Ecto neural progenitor cell (in vitro differentiated cells): Measurements from ENCODE around the gene CATSPERE.
"Not testable (repeated sequence)": the region's sequence is repeated elsewhere in the genome, so short reads cannot be mapped to it uniquely, and the experiment has no call there.

Source experiments
- DNase-seq: peaks from one replicate; pipeline ENCODE4 v3.0.0-alpha.2; 2018; ENCODE audit warnings: low spot score

Gene CATSPERE

DNA sequence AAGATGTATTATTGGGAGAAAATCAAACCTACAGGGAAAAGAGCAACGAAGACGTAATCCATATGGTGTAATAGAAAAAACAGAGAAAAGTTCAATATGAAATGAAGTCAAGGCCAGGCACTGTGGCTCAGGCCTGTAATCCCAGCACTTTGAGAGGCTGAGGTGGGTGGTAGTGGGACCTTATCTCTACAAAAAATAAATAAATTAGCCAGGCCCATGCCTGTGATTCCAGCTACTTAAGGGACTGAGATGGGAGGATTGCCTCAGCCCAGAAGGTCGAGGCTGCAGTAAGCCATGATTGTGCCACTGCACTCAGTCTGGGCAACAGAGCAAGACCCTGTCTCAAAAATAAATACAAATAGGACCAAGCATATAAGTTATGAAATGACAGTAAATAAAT is 203.3 kb downstream of the CATSPERE start:
- no peak for DNase-seq

DNA sequence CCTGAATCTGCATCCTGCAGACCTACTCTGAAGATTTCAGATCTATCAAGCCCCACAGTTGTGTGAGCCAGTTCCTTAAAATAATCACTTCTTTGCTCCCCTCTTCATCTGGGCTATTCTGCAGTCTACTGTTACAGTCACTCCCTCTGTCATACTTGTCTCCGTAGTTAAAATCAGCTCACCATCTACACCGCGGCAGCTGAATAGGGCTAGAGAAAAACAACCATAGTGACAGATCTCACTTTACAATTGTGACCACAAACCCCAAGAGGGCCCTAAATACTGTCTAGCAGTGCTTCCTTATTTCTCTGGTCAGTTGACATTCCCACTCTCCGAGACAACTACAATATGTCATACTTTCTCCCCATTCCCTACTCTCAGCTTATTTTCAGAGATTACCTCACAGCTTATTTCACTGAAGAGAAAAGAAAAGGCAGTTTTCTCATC is 204.7 kb downstream of the CATSPERE start:
- DNase-seq: no peak

DNA sequence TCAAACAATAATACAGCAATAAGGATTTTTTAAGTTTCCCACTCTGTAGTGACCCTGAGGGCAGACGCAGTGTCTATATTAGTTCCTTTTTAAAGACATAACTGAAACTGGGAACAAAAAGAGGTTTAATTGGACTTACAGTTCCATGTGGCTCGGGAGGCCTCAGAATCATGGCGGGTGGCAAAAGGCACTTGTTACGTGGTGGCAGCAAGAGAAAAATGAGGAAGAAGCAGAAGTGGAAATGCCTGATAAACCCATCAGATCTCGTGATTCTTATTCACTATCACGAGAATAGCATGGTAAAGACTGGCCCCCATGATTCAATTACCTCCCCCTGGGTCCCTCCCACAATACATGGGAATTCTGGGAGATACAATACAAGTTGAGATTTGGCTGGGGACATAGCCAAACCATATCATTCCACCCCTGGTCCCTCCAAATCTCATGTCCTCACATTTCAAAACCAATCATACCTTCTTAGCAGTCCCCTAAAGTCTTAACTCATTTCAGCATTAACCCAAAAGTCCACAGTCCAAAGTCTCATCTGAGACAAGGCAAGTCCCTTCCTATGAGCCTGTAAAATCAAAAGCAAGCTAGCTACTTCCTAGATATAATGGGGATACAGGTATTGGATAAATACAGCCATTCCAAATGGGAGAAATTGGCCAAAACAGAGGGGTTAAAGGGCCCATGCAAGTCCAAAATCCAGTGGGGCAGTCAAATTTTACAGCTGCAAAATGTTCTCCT is 205.8 kb downstream of the CATSPERE start:
- DNase-seq: not testable (repeated sequence)

DNA sequence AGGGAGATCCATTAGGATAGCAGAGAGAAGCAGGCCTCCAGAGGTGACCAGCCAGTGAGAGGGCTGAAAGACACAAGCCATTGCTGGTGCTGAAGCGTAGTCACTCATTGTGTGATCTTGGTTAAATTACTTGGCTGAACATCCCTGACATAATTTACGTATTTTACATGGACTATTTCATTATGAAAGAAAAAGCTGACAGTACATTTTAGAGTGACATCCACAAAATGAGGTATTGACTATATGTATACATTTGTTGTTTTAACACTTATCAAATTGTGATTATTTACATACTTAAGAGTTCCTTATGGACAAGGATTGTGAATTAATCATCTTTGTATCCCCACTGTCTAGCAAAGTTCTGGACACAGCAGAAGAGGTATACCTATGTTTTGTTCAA is 206.7 kb downstream of the CATSPERE start:
- no peak for DNase-seq

DNA sequence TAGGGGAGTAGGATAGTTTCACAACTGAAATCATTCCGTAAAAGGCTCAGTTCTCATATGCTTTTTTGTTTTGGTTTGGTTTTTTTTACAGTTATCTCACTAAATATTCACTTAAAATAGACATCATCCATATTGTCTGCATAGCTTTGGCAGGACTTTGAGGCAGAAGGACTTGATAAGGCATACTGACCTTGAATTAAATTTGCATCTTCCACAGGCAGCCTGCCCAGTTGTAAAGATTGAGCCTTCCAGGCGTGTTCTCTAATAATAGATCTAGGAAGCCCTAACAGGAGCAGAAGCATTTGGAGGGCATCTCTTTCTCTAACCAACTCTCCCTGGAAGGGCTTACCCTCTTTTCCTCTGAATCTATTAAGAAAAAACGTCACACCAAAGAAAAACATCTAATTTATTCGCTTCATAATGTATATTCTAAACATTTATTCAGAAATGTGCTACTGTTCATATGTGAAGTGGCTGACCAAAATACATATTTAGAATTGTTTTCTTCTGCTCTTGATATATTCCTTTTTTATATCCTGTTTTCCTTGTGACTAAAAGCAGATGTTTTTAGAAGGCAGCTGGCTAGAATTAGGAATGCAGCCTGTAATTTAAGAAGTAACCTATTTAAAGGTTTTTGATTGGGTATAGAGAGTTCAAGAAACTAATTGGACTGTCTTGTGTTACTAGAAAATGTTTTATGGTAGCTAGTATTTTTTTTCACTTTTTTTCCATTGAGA is 212.0 kb downstream of the CATSPERE start:
- DNase-seq: no peak

DNA sequence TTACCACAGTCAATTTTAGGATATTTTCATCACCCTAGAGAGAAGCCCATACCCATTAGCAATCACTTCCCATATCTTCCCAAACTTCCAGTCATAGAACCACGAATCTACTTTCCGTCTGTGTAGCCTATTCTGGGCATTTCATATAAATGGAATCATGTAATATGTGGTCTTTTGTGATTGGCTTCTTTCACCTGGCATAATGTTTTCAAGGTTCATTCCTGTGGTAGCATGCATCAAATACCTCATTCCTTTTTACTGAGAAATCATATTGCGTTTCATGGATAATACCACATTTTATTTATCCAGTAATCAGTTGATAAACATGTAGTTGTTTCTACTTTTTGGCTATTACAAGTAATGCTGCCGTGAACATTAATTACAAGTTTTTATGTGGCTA is 213.4 kb downstream of the CATSPERE start:
- DNase-seq: no peak

DNA sequence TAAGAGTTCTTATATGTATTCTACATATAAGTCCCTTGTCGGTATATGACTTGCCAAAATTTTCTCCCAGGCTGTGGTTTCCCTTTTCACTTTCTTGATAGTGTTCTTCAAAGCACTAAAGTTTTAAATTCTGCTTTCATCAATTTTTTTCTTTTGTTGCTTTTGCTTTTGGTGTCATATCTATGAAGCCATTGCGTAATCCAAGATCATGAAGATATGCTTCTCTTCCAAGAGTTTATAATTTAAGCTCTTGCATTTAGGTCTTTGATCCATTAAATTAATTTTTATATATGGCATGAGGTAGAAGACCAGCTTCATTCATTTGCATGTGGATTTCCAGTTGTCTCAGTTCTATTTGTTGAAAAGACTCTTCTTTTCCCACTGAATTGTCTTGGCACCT is 214.1 kb downstream of the CATSPERE start:
- DNase-seq: no peak

DNA sequence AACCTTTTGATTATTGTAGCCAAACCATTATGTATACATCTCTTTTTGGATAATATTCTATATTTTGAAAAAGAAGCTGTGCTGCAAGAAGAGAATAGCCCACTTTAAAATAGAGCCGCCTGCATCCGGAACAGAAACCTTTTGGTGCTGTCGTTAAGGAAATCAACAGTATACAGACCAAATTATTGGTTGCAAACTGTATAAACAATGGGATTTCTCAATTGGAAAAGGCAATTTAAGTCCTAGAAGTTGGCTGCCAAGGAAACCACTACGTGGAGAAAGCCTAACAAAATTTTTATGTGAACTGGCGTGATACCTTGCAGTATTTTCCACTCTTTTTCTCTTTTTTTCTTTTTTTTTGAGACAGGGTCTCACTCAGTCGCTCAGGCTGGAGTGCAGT is 217.6 kb downstream of the CATSPERE start:
- no peak for DNase-seq

DNA sequence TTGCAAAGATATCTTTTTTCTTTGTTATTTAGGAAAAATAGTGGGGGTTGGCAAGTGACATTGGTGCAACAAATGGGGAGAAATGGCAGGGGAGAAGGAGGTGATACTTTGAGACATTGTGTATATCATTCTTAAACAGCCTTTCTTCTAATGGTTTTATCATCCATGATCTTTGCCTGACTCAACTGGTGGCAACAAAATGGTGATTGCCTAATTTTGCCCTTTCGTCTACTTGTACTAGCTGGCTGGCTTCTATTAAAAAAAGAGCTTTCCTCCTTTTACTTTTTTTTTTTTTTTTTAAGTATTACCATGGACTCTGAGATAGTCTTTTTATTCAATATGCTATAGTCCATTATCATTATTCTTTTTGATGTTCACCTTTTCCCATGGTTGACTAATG is 219.6 kb downstream of the CATSPERE start:
- DNase-seq: no peak

DNA sequence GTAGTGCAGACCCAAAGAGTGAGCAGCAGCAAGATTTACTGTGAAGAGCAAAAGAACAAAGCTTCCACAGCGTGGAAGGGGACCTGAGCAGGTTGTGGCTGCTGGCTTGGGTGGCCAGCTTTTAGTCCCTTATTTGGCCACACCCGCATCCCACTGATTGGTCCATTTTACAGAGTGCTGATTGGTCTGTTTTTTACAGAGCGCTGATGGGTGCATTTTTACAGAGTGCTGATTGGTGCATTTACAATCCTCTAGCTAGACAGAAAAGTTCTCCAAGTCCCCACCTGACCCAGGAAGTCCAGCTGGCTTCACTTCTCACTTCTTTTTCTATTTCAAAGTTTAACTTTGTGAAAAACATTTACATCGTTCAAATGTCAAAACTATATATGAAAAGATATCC is 221.0 kb downstream of the CATSPERE start:
- not testable (repeated sequence) for DNase-seq
